CD4-positive, alpha-beta T cell treated with Interleukin-15 for 1 hour (primary cell): ENCODE results near the gene CBX6.

Source experiments
- DNase-seq: peaks from one replicate; pipeline ENCODE4 v3.0.0-alpha.2; 2020

CBX6 gene

GRCh38 chr22:38872831-38873248, 824 bp upstream of the CBX6 start:
- no peak for DNase-seq

- DNase-seq, result no peak
These were observed 450 bp downstream of the CBX6 start for GRCh38 chr22:38871360-38872171.

DNA sequence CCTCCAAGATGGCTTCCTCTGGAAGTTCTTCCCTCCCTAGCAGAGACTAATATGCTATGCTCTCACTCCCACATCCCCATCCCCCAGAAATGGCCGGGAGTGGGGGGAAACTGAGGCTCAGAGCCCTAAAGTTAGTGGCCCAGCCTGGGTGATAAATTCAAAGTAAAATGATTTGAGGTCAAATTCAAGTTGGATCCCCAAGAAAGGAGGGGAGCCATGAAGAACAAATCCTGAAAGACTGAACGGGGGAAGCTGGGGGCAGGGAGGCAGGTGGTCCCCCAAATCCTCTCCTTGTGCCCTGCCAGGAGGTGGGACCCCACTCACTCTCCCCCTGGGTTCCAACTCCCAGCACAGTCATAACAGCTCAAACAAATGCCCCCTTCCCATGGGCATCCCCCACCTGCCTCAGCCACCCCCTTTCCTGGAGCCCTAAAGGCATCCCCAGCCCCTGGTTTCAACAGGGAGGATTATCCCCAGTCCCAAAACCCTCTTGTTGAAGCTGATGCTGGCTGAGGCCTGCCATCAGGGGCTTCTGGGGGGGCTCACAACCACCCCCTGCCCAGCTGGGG, 1.1 kb downstream of the CBX6 start:
- DNase-seq, result no peak

GRCh38 chr22:38870312-38870741, 1.7 kb downstream of the CBX6 start:
- peak; percentile 86 for DNase-seq

GRCh38 chr22:38869663-38870062, 2.4 kb downstream of the CBX6 start:
- no peak for DNase-seq

DNA sequence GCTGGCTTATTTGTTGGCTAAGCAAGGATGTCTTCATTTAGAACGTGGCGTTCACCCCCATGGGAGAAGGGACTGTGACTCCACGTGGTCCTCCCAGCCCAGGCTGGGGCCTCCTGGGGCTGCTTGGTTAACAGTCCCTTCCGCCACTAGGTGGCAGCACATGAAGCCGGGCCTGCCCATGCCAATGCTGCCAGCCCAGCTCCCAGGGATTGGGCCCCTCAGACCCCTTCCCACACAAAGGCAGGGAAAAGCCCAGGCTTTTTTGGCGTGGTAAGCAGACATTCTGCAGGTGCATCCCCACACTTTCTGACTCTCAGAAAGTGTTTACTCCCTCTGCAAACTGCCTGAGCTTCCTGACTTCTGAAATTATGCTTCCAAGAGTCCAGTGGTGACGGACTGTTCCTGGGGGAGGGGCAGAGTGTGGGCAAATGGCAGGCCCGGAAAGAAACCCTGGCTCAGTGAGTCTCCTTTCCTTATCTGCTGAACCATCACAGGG, 3.1 kb downstream of the CBX6 start:
- DNase-seq, result peak; percentile 72

GRCh38 chr22:38868286-38868721, 3.7 kb downstream of the CBX6 start:
- no peak for DNase-seq

DNA sequence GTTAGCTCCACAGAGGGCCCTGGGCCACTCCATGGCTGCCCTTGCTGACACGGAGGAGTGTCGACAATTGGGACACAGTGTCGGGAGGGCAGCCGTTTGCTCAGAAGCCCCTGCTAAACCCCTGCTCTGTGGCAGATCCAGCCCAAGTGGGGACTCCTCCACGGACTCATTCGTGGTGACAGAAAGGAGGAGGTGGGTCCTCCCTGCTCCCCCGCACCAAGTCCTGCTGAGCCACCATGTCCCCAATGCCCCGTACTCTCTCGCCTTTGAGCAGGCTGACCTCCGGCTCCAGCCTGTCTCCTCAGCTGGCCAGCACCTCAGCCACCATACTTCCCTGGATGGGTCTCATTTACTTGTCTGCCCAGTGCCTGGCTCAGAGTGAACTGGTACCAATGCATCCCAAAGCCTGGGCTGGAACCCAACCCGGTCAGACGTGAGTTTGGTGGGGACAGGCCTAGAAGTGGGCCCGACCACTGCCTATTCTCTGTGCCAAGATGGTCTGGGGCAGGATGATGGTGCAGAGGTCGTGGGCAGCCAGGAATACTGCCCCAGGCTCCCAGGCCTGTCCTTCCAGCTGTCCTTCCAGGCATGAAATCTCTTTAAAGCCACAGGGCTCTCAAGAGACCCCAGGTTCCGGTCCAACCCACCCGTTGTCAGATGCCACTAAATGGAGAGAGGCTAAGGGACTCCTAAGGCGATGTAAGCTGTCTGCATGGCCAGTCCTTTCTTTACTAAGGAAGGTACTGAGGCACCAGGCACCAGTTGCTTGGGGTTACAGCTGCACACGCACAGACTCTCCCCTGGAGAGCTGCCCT, 4.3 kb downstream of the CBX6 start:
- DNase-seq, result no peak

- DNase-seq, result no peak
These were observed 4.9 kb downstream of the CBX6 start for GRCh38 chr22:38867124-38867455.

GRCh38 chr22:38866399-38867123, 5.5 kb downstream of the CBX6 start:
- DNase-seq, result no peak

DNA sequence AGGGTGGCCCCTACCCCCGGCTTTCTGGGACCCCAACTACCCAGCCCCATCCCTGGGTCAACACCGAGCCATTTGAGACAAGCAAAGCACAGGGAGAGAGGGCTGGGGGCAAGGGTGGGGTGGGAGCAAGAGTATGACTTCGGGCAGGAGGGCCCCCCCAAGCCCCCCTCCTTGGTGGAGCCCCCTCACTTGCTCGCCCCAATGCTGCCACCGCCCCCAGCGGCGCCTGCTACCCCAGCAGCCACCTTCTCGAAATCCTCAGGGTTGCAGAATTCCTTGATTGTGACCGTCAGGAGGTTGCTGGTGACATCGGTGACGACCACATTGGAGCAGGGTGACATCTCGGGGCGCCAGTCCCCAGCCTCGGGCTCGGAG, 6.0 kb downstream of the CBX6 start:
- peak; percentile 11 for DNase-seq

GRCh38 chr22:38865201-38866023, 6.6 kb downstream of the CBX6 start:
- peak; percentile 2 for DNase-seq

GRCh38 chr22:38864361-38865191, 7.4 kb downstream of the CBX6 start:
- peak; percentile 7 for DNase-seq

DNA sequence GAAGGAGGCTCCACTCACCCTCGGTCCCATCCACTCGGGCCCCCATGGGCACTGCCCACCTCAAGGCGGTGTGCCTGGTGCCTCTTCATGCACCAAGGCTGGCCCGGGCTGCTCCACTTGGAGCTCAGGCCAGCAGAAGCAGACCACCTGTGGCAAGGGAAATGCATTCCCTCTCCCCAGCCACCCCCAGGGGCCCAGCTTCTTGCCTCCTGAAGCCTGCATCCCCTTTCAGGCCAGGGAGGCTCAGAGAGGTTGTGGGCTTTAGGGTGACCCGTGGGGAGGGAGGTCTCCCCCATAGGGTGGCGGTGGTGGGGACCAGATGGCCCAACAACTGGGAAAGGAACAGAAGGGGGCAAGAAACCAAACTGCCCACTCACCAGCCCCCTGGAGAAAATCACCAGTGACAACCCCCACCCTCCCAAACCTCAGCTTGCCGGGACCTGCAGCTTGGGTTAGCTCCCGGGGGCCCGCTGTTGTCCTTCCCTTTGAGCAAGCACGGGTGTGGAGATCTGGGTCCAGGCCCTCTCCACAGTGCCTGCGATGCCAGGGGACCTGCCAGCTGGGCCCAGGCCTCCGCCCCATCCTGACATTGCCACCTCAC, 8.4 kb downstream of the CBX6 start:
- DNase-seq, result peak; percentile 15

DNA sequence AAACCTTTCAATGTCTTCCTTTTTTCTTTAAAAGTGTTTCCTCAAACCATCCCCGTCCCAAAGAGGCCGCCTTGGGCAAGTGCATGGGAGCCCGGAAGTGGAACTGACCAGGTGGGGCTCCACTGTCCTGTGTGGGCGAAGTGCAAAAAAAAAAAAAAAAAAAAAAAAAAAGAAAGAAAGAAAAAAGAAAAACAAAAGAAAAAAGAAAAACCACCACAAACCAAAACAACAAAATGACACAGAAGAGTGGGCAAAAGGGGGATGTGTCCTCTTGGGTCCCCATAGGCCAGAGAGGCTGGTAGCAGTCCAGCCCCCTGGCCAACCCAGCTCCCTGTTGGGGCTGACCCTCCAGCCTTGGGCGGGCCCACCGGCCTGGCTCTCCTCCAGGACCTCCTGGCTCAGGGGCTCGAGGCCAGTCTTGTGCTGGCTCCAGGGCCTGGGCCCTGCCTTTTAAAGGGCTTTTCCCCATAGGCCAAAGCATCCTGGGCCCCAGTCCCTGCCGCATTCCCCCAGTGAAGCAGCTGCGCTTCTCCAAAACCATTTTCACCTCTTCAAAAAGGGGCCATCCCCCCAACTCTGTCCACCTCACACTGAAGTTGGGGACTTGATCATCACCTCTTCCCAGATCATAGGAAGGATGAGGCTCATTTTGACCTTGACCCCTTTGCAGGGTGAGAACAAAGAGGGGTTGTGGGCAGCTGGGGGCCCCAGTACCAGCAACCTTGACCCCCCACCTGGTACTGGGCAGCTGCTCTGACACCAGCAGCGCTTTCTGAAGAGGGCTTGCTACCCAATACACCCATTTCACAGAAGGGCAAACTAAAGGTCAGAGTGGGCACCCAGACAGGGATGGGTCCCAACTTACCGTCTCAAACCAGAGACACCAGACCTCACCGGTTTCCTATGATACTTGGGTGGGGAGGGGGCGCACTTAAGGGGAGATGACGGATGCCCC, 9.4 kb downstream of the CBX6 start:
- DNase-seq, result peak; percentile 5

DNA sequence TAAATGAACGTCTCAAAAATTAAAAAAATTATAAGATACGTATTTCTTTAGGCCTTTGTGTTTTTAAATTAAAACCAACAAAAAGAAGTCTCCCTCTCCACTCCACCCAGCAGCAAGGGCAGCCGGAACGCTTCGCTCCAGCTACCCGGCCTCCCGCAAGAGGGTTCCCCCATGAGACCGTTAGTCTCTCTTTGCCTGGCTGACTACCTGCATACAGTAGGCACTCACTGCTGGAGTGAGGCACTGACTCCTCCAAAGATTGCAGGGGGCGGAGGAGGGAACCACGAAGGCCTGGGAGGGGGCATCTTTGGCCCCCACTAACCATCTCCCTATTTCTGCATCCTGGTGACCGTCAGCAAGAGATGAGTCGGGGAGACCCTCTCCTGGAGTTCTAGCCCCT, 10.1 kb downstream of the CBX6 start:
- no peak for DNase-seq

- no peak for DNase-seq
These were observed 10.7 kb downstream of the CBX6 start for GRCh38 chr22:38861170-38861876.

DNA sequence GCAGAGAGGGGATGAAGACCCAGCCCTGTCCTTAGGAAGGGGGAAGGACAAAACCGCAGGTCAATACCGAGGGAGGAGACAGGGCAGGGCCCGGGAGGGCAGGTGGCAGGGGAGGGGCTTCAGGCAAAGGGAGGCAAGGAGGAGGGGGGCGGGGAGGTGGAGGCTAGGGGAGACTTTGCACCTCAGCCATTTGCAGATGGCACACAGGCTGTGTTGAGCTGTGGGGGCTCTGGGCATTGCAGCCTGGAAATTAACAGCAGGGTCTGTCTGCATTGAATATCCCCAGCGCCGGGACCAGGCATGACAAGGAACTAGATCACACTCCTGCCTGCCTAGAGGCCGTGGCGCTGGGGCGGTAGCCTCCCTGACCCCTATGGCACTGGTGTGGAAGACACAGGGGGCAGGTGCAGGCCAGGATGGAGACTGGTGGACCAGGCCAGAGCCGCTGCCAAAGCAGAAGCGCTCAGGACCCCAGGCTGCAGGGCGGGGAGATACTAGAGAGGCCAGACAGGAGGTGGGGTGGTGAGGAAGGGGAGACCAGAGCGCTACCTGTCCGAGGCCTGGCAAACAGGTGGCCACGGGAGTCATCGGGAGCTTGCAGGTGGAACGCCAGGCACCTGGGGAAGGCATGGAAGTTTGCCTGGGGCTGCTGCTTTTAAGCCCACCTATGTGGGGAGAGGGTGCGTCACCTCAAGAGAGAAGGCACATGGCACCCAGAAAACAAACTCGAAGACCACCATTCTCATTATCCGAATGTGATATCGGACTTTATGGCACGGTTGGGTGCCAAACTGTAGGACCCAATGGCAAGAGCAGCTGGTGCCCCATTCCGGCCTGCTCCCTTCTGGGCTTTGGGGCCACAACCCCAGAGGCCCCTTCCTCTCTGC, 11.5 kb downstream of the CBX6 start:
- DNase-seq, result no peak
